OCI-M1 (cell line): ENCODE data around the gene RBP4.
A peak's percentile ranks its signal among the peaks of the same experiment; 100 is the strongest.
"Not testable (repeated sequence)": the region's sequence is repeated elsewhere in the genome, so short reads cannot be mapped to it uniquely, and the experiment has no call there.

Experiments
- DNase-seq: peaks from one replicate; lab custom pipeline; 2025; lab: John Stamatoyannopoulos, UW

RBP4 gene

GRCh38 chr10:93566435-93567276, 34.4 kb downstream of the RBP4 start, which contains the start of gene FFAR4:
Gene FFAR4 (plus strand): TSS chr10:93566665. CDS start chr10:93566721, 56 bp downstream.
- DNase-seq: no peak

- DNase-seq: no peak
Measured at GRCh38 chr10:93565446-93565845, 35.6 kb downstream of the RBP4 start.

- no peak for DNase-seq
Measured at GRCh38 chr10:93560541-93560940, 40.5 kb downstream of the RBP4 start.

- no peak for DNase-seq
Measured at GRCh38 chr10:93559490-93559889, 41.5 kb downstream of the RBP4 start.

- peak; percentile 91 for DNase-seq
Measured at GRCh38 chr10:93554760-93555432, 46.1 kb downstream of the RBP4 start.

- DNase-seq: no peak
Measured at GRCh38 chr10:93554316-93554663, 46.7 kb downstream of the RBP4 start.

GRCh38 chr10:93553482-93554315, 47.3 kb downstream of the RBP4 start:
- no peak for DNase-seq

- DNase-seq: no peak
Measured at GRCh38 chr10:93552780-93553179, 48.3 kb downstream of the RBP4 start.

GRCh38 chr10:93550606-93551005, 50.4 kb downstream of the RBP4 start:
- DNase-seq: no peak

- DNase-seq: no peak
Measured at GRCh38 chr10:93548376-93549071, 52.5 kb downstream of the RBP4 start.

- no peak for DNase-seq
Measured at GRCh38 chr10:93547522-93547921, 53.5 kb downstream of the RBP4 start.

- DNase-seq: not testable (repeated sequence)
Measured at GRCh38 chr10:93546995-93547394, 54.0 kb downstream of the RBP4 start.

GRCh38 chr10:93542358-93542791, 58.7 kb downstream of the RBP4 start:
- no peak for DNase-seq
